ENCODE data around the gene TMEM129. TPM values are rescaled to one million over a fixed set of nuclear protein-coding genes. Genes with fewer than 3 reads are reported as not detected.
"Not testable (repeated sequence)": the region's sequence is repeated elsewhere in the genome, so short reads cannot be mapped to it uniquely, and the experiment has no call there.

The TMEM129 gene
- total and polyA plus RNA-seq, 12 donors: 28.1 to 45.6 (median 33.2) TPM

- WGBS, 2 donors: 84% methylated on average over 19 of the region's 19 CpGs
- H3K27ac ChIP-seq: no peak overlapping the region
- intact Hi-C loops (cut with DNase I): no loop called here
- no peak for DNase-seq
- H3K4me1 ChIP-seq: no peaks in the 10 kb centered on the region
- no peaks in the 10 kb centered on the region for H3K9me3 ChIP-seq
- H3K4me3 ChIP-seq: no peak overlapping the region
- no peaks in the 10 kb centered on the region for H3K36me3 ChIP-seq
- TF ChIP-seq CTCF (IDR thresholded peaks at IDR 0.05): no peak
- no peaks in the 10 kb centered on the region for H3K27me3 ChIP-seq
- no peak for ATAC-seq
Measured at GRCh38 chr4:1675136-1675801, 45.9 kb downstream of the TMEM129 start.

- H3K27ac ChIP-seq: no peak overlapping the region
- WGBS, 2 donors: 64 to 67% methylated on average over 9 of the region's 9 CpGs
Measured at GRCh38 chr4:1674682-1675081, 46.4 kb downstream of the TMEM129 start.

GRCh38 chr4:1673671-1674070 is 47.5 kb downstream of the TMEM129 start:
- Histone ChIP-seq H3K27me3 (no peaks in the 10 kb centered on the region), H3K9me3 (no peaks in the 10 kb centered on the region), H3K4me1 (no peaks in the 10 kb centered on the region), H3K36me3 (no peaks in the 10 kb centered on the region), H3K4me3 (no peak overlapping the region), H3K27ac (no peak overlapping the region)
- 81 to 82% methylated on average over 20 of the region's 20 CpGs for WGBS, 2 donors
- no peak for TF ChIP-seq CTCF (IDR thresholded peaks at IDR 0.05)
- intact Hi-C loops (cut with DNase I): no loop called here
- ATAC-seq (no peak), DNase-seq (no peak)

More at GRCh38 chr4:1674682-1675081, 46.4 kb downstream of the TMEM129 start:
- H3K4me1 ChIP-seq: no peaks in the 10 kb centered on the region
- no peak overlapping the region for H3K4me3 ChIP-seq
- no peaks in the 10 kb centered on the region for H3K36me3 ChIP-seq
- H3K27me3 ChIP-seq: no peaks in the 10 kb centered on the region
- no peaks in the 10 kb centered on the region for H3K9me3 ChIP-seq
- TF ChIP-seq CTCF (IDR thresholded peaks at IDR 0.05): no peak
- no peak for ATAC-seq
- intact Hi-C loops (cut with DNase I): no loop called here
- no peak for DNase-seq

GRCh38 chr4:1671011-1671410 is 50.1 kb downstream of the TMEM129 start:
- intact Hi-C loops (cut with DNase I); DNase-seq: not testable (repeated sequence)

GRCh38 chr4:1670279-1670678 is 50.8 kb downstream of the TMEM129 start:
- WGBS, 2 donors: 90 to 93% methylated on average over 11 of the region's 11 CpGs
- TF ChIP-seq CTCF (IDR thresholded peaks at IDR 0.05): no peak
- Histone ChIP-seq H3K9me3 (no peaks in the 10 kb centered on the region), H3K4me1 (peaks cover 0 to 7% (median 0%) of the 10 kb centered on the region in 9 donors), H3K36me3 (no peaks in the 10 kb centered on the region), H3K27me3 (no peaks in the 10 kb centered on the region), H3K4me3 (no peak overlapping the region), H3K27ac (no peak overlapping the region)
- no peak for ATAC-seq
- DNase-seq: no peak
- intact Hi-C loops (cut with DNase I): no loop called here

More at GRCh38 chr4:1671011-1671410, 50.1 kb downstream of the TMEM129 start:
- H3K9me3 ChIP-seq, H3K4me1 ChIP-seq, H3K27me3 ChIP-seq, H3K36me3 ChIP-seq, ATAC-seq, H3K4me3 ChIP-seq, H3K27ac ChIP-seq: not testable (repeated sequence)
- 93% methylated on average over 20 of the region's 20 CpGs for WGBS, 2 donors

Data from heart right ventricle (tissue), 16 donors.